Astrocyte (in vitro differentiated cells and primary cell): ENCODE measurements around the gene MAPK8IP3.

ENCODE experiments used
- EZH2 ChIP-seq: IDR thresholded peaks from 2 replicates; pipeline ENCODE4 v1.6.1; 2012; ENCODE audit warnings: mild to moderate bottlenecking, low read length, inconsistent platforms; ENCODE audit not compliant: insufficient read depth
- TF ChIP-seq, protein P1 (sequence below): IDR thresholded peaks from 2 replicates; pipeline ENCODE4 v1.5.1; 2011; ENCODE audit warnings: low read depth, mild to moderate bottlenecking, inconsistent platforms, low read length, moderate library complexity; ENCODE audit not compliant: insufficient read depth

DNA sequence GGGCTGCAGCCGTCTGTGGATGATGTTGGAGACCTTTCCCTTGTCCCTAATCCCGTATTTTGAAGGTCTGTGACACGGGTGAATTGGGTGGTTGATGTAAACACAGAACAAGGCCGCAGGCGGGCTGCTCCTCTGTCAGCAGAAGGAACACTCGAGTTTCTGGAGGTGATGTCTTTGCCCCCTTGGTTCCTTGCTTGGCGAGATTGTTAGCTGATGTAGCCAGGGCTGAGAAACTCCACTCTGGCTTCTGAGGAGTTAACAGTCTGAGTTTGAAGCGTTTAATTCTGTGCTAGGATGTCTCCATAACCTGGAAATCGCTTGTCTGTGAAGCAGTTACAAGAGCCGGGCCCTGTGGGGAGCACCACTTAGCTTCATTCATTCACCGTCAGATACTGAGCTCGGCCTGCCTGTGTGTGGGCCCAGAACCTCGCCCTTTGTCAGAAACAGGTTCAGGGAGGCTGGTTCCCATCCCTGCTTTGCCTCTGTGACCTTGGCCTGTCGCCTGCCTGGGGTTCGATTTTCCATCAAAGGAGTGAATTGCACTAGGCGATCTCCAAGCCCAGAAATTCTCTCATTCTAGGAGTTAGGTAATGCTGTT, 1.3 kb downstream of the MAPK8IP3 start:
- TF ChIP-seq, protein P1, sequence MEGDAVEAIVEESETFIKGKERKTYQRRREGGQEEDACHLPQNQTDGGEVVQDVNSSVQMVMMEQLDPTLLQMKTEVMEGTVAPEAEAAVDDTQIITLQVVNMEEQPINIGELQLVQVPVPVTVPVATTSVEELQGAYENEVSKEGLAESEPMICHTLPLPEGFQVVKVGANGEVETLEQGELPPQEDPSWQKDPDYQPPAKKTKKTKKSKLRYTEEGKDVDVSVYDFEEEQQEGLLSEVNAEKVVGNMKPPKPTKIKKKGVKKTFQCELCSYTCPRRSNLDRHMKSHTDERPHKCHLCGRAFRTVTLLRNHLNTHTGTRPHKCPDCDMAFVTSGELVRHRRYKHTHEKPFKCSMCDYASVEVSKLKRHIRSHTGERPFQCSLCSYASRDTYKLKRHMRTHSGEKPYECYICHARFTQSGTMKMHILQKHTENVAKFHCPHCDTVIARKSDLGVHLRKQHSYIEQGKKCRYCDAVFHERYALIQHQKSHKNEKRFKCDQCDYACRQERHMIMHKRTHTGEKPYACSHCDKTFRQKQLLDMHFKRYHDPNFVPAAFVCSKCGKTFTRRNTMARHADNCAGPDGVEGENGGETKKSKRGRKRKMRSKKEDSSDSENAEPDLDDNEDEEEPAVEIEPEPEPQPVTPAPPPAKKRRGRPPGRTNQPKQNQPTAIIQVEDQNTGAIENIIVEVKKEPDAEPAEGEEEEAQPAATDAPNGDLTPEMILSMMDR, result no peak
- no peak for TF ChIP-seq EZH2
